D721Med (cell line): ENCODE data around the gene ALDH1B1.
A peak's percentile ranks its signal among the peaks of the same experiment; 100 is the strongest.

Experiments used
- DNase-seq: peaks from one replicate; pipeline ENCODE4 v3.0.0; 2011; ENCODE audit warnings: low spot score; ENCODE audit not compliant: insufficient read length
- FAIRE-seq: peaks from 2 replicates; lab custom pipeline; 2011; peaks lifted over from hg19 to GRCh38; lab: Jason Lieb, UNC
- CTCF ChIP-seq: IDR thresholded peaks from 2 replicates; pipeline ENCODE4 v1.5.1; 2012; ENCODE audit warnings: mild to moderate bottlenecking, control low read depth; ENCODE audit not compliant: insufficient read depth; ENCODE audit errors: missing control alignments

ALDH1B1 gene

GRCh38 chr9:38347271-38347671 lies 45.2 kb upstream of the ALDH1B1 start:
- no peak for TF ChIP-seq CTCF
- FAIRE-seq: no peak

GRCh38 chr9:38347946-38348345 lies 44.6 kb upstream of the ALDH1B1 start:
- FAIRE-seq (no peak), DNase-seq (no peak)
- no peak for TF ChIP-seq CTCF

More at GRCh38 chr9:38347271-38347671, 45.2 kb upstream of the ALDH1B1 start:
- DNase-seq: no peak

GRCh38 chr9:38350529-38350928 lies 42.0 kb upstream of the ALDH1B1 start:
- DNase-seq (no peak), FAIRE-seq (no peak)
- TF ChIP-seq CTCF: no peak

- DNase-seq (no peak), FAIRE-seq (no peak)
- no peak for TF ChIP-seq CTCF
These were observed 39.8 kb upstream of the ALDH1B1 start for GRCh38 chr9:38352530-38353328.

GRCh38 chr9:38355115-38355514 lies 37.4 kb upstream of the ALDH1B1 start:
- FAIRE-seq (no peak), DNase-seq (peak; percentile 68)
- TF ChIP-seq CTCF: no peak

- FAIRE-seq (no peak), DNase-seq (no peak)
- TF ChIP-seq CTCF: no peak
These were observed 36.9 kb upstream of the ALDH1B1 start for GRCh38 chr9:38355517-38356120.

- no peak for TF ChIP-seq CTCF
- FAIRE-seq: no peak
- no peak for DNase-seq
These were observed 35.7 kb upstream of the ALDH1B1 start for GRCh38 chr9:38356851-38357250.
